Measurements from ENCODE around the gene RASL12. TPM values are rescaled to one million over a fixed set of nuclear protein-coding genes. Genes with fewer than 3 reads are reported as not detected.

Gene RASL12
- polyA plus RNA-seq, 3 donors = not detected

GRCh38 chr15:65004993-65005392, 62.8 kb downstream of the RASL12 start:
- no peak for TF ChIP-seq CTCF (IDR thresholded peaks at IDR 0.05)
- no peaks in the 10 kb centered on the region for H3K27me3 ChIP-seq (ENCODE audit: control insufficient read depth in 2 of 2, insufficient read depth in 2 of 2, low read length in 2 of 2)
- Mint-ChIP-seq H3K36me3 (peaks cover 18 to 35% of the 10 kb centered on the region in 2 donors), H3K9me3 (peaks cover 0 to 2% (median 0%) of the 10 kb centered on the region in 7 donors), H3K4me3 (no peak overlapping the region), H3K4me1 (peaks cover 2% of the 10 kb centered on the region), H3K27me3 (ENCODE audit: low read depth in 3 of 3) (peaks cover 0 to under 1% (median 0%) of the 10 kb centered on the region in 3 donors), H3K27ac (no peak overlapping the region)
- 100% methylated on average over 1 of the region's 3 CpGs for WGBS (ENCODE audit: insufficient coverage)
- no peak overlapping the region for H2AFZ ChIP-seq (ENCODE audit: insufficient read depth, low read depth, low read length, poor library complexity, severe bottlenecking)
- no peaks in the 10 kb centered on the region for H3K4me1 ChIP-seq (ENCODE audit: control insufficient read depth in 1 of 2, insufficient read depth in 2 of 2, low read length in 2 of 2)
- H3K79me2 ChIP-seq (ENCODE audit: insufficient read depth, low read length) = no peaks in the 10 kb centered on the region
- no peaks in the 10 kb centered on the region for H4K20me1 ChIP-seq (ENCODE audit: insufficient read depth, low read length)
- intact Hi-C loops (cut with micrococcal nuclease) = no loop called here
- no peak overlapping the region for H3K4me3 ChIP-seq (replicated peaks in 1 of 3; ENCODE audit: low read depth in 2 of 3, low read length in 3 of 3)
- no peaks in the 10 kb centered on the region for H3K9me3 ChIP-seq (replicated peaks in 1 of 2; ENCODE audit: control insufficient read depth in 1 of 2, insufficient read depth in 1 of 2, low read length in 2 of 2)
- no peak overlapping the region for H3K27ac ChIP-seq (ENCODE audit: low read depth in 1 of 2, low read length in 2 of 2)
- no peak overlapping the region for H3K4me2 ChIP-seq (replicated peaks; ENCODE audit: extremely low read depth, low read length, poor library complexity, severe bottlenecking)
- H3K9ac ChIP-seq (ENCODE audit: insufficient read depth, low read length, poor library complexity, severe bottlenecking) = no peak overlapping the region
- no peak for DNase-seq
- peaks cover 7 to 24% of the 10 kb centered on the region in 2 donors for H3K36me3 ChIP-seq (replicated peaks in 1 of 2; ENCODE audit: control insufficient read depth in 1 of 2, insufficient read depth in 2 of 2, low read length in 2 of 2)

Small RNAs within 50 kb of the gene (small RNA-seq; reads per million reads assigned to genes)
- gene AC013553.1 (ENCODE audit: insufficient read length, low read depth) = not detected

Other genes starting within 250 kb of the RASL12 start
- under 1 TPM in 2 of 3 donors, not detected in 1; 0.13 to 0.43 TPM for gene PIF1, start 242.3 kb downstream of the RASL12 start, polyA plus RNA-seq
- gene PLEKHO2, start 226.1 kb downstream of the RASL12 start, polyA plus RNA-seq = 10 to 100 TPM; 54.1 to 93.5 (median 78.0) TPM
- gene ANKDD1A, start 156.1 kb downstream of the RASL12 start, polyA plus RNA-seq = 1 to 10 TPM in 1 of 3 donors, under 1 TPM in 2; 0.49 to 3.5 (median 0.90) TPM
- gene SPG21, start 78.1 kb downstream of the RASL12 start, polyA plus RNA-seq = 100 to 1,000 TPM; 102 to 375 (median 358) TPM
- 10 to 100 TPM in 1 of 3 donors, 1 to 10 TPM in 2; 5.1 to 10.8 (median 9.0) TPM for gene MTFMT, start 38.4 kb downstream of the RASL12 start, polyA plus RNA-seq
- not detected for gene SLC51B, start 22.6 kb downstream of the RASL12 start, polyA plus RNA-seq
- not detected for gene KBTBD13, start 8.8 kb upstream of the RASL12 start, polyA plus RNA-seq
- 1 to 10 TPM in 1 of 3 donors, not detected in 2; 4.8 TPM for gene UBAP1L, start 47.2 kb upstream of the RASL12 start, polyA plus RNA-seq
- gene PDCD7, start 65.8 kb upstream of the RASL12 start, polyA plus RNA-seq = 1 to 10 TPM; 3.1 to 6.9 (median 4.7) TPM
- 10 to 100 TPM; 15.2 to 24.9 (median 20.0) TPM for gene CLPX, start 117.4 kb upstream of the RASL12 start, polyA plus RNA-seq
- gene CILP, start 143.5 kb upstream of the RASL12 start, polyA plus RNA-seq = under 1 TPM in 1 of 3 donors, not detected in 2; 0.13 TPM
- gene PARP16, start 218.9 kb upstream of the RASL12 start, polyA plus RNA-seq = 1 to 10 TPM; 4.8 to 6.9 (median 5.7) TPM
- not detected for gene RNU5A-1, start 228.1 kb upstream of the RASL12 start, polyA plus RNA-seq
- not detected for gene RNU5B-1, start 236.7 kb upstream of the RASL12 start, polyA plus RNA-seq

Data from CD14-positive monocyte (primary cell).